HG02884 (cell line): ENCODE measurements around the gene KIF4B.
A peak's percentile ranks its signal among the peaks of the same experiment; 100 is the strongest.
"Not testable (repeated sequence)": the region's sequence is repeated elsewhere in the genome, so short reads cannot be mapped to it uniquely, and the experiment has no call there.

ENCODE experiments used
- ATAC-seq: cut with Tn5 transposase; IDR thresholded peaks from one replicate; pipeline ENCODE4 v1.9.1; 2021; ENCODE audit warnings: mild to moderate bottlenecking, moderate library complexity; ENCODE audit not compliant: unreplicated experiment

Gene KIF4B

GRCh38 chr5:155013526-155013925 lies at the start of gene KIF4B:
KIF4B (plus strand) TSS chr5:155013755; CDS start chr5:155013860, 105 bp downstream.
- no peak for ATAC-seq

- no peak for ATAC-seq
Observed at GRCh38 chr5:154966081-154966841, 47.3 kb upstream of the KIF4B start.

GRCh38 chr5:154966874-154967273 lies 46.7 kb upstream of the KIF4B start:
- ATAC-seq = no peak

- ATAC-seq = no peak
Observed at GRCh38 chr5:154967421-154968024, 46.0 kb upstream of the KIF4B start.

GRCh38 chr5:154968953-154969352 lies 44.6 kb upstream of the KIF4B start:
- no peak for ATAC-seq

- no peak for ATAC-seq
Observed at GRCh38 chr5:154970759-154971158, 42.8 kb upstream of the KIF4B start.

- ATAC-seq = no peak
Observed at GRCh38 chr5:154971501-154971900, 42.1 kb upstream of the KIF4B start.

GRCh38 chr5:154972476-154973080 lies 41.0 kb upstream of the KIF4B start:
- no peak for ATAC-seq

- not testable (repeated sequence) for ATAC-seq
Observed at GRCh38 chr5:154976082-154976481, 37.5 kb upstream of the KIF4B start.

- ATAC-seq = peak; percentile 64
Observed at GRCh38 chr5:154977409-154977808, 36.1 kb upstream of the KIF4B start.

- not testable (repeated sequence) for ATAC-seq
Observed at GRCh38 chr5:154978294-154978693, 35.3 kb upstream of the KIF4B start.

GRCh38 chr5:154984946-154985516 lies 28.5 kb upstream of the KIF4B start:
- ATAC-seq = no peak

GRCh38 chr5:154986151-154986550 lies 27.4 kb upstream of the KIF4B start:
- ATAC-seq = no peak

GRCh38 chr5:154989626-154990025 lies 23.9 kb upstream of the KIF4B start:
- ATAC-seq = no peak

- no peak for ATAC-seq
Observed at GRCh38 chr5:154993461-154993860, 20.1 kb upstream of the KIF4B start.

GRCh38 chr5:154995679-154996078 lies 17.9 kb upstream of the KIF4B start:
- no peak for ATAC-seq

- no peak for ATAC-seq
Observed at GRCh38 chr5:154997746-154998145, 15.8 kb upstream of the KIF4B start.

- ATAC-seq = peak; percentile 77
Observed at GRCh38 chr5:154999865-155000264, 13.7 kb upstream of the KIF4B start.

- no peak for ATAC-seq
Observed at GRCh38 chr5:155001523-155001922, 12.0 kb upstream of the KIF4B start.

GRCh38 chr5:155002722-155003121 lies 10.8 kb upstream of the KIF4B start:
- not testable (repeated sequence) for ATAC-seq

- ATAC-seq = no peak
Observed at GRCh38 chr5:155004138-155004744, 9.3 kb upstream of the KIF4B start.
